NCI-H2196 (cell line): ENCODE results near the gene ZNF821.
"Not testable (repeated sequence)": the region's sequence is repeated elsewhere in the genome, so short reads cannot be mapped to it uniquely, and the experiment has no call there.

Experiments
- DNase-seq: peaks from one replicate; lab custom pipeline; 2025; ENCODE audit not compliant: unreplicated experiment; lab: John Stamatoyannopoulos, UW

ZNF821 gene

DNA sequence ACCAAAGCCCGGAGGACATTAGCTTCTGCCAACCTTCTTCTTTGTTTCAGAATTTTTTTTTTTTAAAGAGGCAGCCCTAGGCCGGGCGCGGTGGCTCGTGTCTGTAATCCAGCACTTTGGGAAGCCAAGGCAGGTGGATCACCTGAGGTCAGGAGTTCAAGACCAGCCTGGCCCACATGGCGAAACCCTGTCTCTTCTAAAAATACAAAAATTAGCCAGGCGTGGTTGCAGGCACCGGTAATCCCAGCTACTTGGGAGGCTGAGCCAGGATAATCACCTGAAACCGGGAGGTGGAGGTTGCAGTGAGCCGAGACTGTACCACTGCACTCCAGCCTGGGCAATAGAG is 66.9 kb downstream of the ZNF821 start:
- not testable (repeated sequence) for DNase-seq

GRCh38 chr16:71811261-71811803 is 72.7 kb downstream of the ZNF821 start:
- no peak for DNase-seq

- not testable (repeated sequence) for DNase-seq
Observed at GRCh38 chr16:71810155-71810530, 73.8 kb downstream of the ZNF821 start.
